ENCODE results near the gene P2RY4.
"Not testable (repeated sequence)": the region's sequence is repeated elsewhere in the genome, so short reads cannot be mapped to it uniquely, and the experiment has no call there.

DNA sequence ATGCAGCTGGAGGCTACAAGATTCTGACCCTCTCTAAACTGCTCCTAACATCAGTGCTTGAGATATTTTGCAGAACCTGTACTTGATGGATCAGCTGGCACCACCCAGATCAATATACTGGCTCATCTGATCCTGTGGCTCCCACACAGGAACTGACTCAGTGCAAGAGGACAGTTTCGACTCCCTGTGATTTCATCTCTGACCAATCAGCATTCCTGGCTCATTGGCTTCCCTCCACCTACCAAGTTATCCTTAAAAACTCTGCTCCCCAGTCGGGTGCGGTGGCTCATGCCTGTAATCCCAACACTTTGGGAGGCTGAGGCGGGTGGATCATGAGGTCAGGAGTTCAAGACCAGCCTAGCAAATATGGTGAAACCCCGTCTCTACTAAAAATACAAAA lies 16.4 kb downstream of the P2RY4 start:
- TF ChIP-seq, protein P1, sequence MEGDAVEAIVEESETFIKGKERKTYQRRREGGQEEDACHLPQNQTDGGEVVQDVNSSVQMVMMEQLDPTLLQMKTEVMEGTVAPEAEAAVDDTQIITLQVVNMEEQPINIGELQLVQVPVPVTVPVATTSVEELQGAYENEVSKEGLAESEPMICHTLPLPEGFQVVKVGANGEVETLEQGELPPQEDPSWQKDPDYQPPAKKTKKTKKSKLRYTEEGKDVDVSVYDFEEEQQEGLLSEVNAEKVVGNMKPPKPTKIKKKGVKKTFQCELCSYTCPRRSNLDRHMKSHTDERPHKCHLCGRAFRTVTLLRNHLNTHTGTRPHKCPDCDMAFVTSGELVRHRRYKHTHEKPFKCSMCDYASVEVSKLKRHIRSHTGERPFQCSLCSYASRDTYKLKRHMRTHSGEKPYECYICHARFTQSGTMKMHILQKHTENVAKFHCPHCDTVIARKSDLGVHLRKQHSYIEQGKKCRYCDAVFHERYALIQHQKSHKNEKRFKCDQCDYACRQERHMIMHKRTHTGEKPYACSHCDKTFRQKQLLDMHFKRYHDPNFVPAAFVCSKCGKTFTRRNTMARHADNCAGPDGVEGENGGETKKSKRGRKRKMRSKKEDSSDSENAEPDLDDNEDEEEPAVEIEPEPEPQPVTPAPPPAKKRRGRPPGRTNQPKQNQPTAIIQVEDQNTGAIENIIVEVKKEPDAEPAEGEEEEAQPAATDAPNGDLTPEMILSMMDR (IDR thresholded peaks at IDR 0.05) = not testable (repeated sequence)
- TF ChIP-seq POLR2A (IDR thresholded peaks at IDR 0.05) = not testable (repeated sequence)

All from sigmoid colon (tissue), 3 donors.